ENCODE data around the gene PLSCR3.

The PLSCR3 gene

DNA sequence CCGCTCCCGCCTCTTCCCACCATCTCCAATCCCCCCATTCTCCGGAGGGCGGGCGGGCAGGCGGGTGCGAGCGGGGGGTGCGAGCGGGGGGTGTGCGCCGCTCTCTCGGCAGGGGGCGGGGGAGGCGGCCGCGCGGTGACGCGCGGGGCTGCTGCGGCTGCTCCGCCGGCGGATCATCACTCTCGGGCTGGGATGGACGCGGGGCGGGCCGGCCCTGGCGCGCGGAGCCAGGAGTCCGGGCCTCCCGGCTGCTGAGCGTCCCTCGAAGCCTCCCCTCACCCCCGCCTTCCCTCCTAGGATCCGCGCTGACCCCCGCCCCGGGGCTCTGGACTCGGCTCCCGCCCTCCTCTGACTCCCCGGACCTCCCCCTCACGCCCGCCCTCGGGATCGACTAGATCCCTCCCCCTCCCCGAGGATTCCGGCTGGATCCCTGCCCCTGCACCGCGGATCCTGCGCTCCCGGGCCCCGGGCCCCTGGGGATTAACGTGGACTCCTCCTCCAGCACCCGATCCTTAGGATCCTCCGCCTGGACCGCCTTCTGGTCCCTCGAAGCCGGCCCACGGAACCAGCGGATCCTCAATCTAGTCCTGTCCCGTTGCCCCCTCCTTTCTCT is 10.5 kb upstream of the PLSCR3 start (continued):
- TF ChIP-seq, protein P1, sequence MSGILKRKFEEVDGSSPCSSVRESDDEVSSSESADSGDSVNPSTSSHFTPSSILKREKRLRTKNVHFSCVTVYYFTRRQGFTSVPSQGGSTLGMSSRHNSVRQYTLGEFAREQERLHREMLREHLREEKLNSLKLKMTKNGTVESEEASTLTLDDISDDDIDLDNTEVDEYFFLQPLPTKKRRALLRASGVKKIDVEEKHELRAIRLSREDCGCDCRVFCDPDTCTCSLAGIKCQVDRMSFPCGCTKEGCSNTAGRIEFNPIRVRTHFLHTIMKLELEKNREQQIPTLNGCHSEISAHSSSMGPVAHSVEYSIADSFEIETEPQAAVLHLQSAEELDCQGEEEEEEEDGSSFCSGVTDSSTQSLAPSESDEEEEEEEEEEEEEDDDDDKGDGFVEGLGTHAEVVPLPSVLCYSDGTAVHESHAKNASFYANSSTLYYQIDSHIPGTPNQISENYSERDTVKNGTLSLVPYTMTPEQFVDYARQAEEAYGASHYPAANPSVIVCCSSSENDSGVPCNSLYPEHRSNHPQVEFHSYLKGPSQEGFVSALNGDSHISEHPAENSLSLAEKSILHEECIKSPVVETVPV (CRISPR knock-in tag; IDR thresholded peaks at IDR 0.05), result no peak
- TF ChIP-seq ZC3H10 (CRISPR knock-in tag; IDR thresholded peaks at IDR 0.05) (no peak), OSR1 (CRISPR knock-in tag; IDR thresholded peaks at IDR 0.05) (no peak)

DNA sequence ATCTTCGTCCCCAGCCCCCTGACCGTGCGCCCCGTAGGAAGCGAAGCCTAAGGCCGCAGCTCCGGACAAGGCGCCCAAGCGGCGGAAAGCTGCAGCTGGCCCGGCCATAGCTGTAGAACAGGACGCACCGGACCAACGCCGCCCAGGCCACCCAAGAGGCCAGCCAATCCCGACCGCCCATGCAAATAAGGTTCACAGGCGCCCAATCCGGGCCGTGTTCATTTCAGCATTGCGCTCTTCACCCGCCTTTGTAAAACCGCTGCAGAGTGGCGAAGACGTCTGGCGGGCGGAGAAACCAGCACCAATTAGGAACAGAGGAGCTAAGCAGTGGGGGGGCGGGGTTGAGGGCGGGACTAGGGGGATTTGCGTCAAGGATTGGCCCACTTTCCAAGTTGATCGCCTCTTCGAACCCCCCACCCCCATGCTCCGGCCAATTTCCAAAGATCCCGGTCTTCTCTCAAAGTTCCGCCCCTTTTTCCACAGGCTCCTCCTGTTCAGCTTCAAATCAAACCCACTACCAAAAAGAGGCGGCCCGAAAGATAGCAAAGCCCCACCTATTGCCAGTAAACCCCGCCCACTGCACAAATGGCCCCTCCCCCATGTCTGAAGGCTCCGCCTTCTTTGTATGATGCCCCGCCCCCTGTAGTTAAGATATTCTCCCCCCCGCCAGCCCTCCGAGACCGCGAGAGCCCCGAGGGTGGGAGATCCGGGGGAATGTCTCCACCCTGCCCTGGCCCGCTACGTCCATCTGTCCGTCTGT is 9.8 kb upstream of the PLSCR3 start, which contains the start of gene TMEM256:
Gene TMEM256, minus strand, starts transcription at position 121 of the 760 bp plus-strand sequence. Its CDS starts 13 bp downstream, at position 108.
- ATAC-seq, result peak; percentile 96
- TF ChIP-seq ZFP3 (CRISPR knock-in tag; IDR thresholded peaks at IDR 0.05) (no peak), SNAI2 (CRISPR knock-in tag; IDR thresholded peaks at IDR 0.05) (no peak), GLIS3 (CRISPR knock-in tag; IDR thresholded peaks at IDR 0.05) (no peak), ZNF8 (CRISPR knock-in tag; IDR thresholded peaks at IDR 0.05) (no peak), TOX (CRISPR knock-in tag; IDR thresholded peaks at IDR 0.05; ENCODE audit: borderline replicate concordance) (no peak), ARNTL (CRISPR knock-in tag; IDR thresholded peaks at IDR 0.05; ENCODE audit: borderline replicate concordance, low read depth) (no peak), ZNF70 (CRISPR knock-in tag; IDR thresholded peaks at IDR 0.05) (no peak), RARB (CRISPR knock-in tag; IDR thresholded peaks at IDR 0.05) (no peak), TCF4 (CRISPR knock-in tag; IDR thresholded peaks at IDR 0.05; ENCODE audit: borderline replicate concordance) (no peak), ZFP30 (CRISPR knock-in tag; IDR thresholded peaks at IDR 0.05) (no peak), OSR1 (CRISPR knock-in tag; IDR thresholded peaks at IDR 0.05) (no peak), ISL1 (CRISPR knock-in tag; IDR thresholded peaks at IDR 0.05) (no peak), PPARA (CRISPR knock-in tag; IDR thresholded peaks at IDR 0.05; ENCODE audit: borderline replicate concordance) (no peak), CSDC2 (CRISPR knock-in tag; IDR thresholded peaks at IDR 0.05) (no peak)
- TF ChIP-seq, protein P2, sequence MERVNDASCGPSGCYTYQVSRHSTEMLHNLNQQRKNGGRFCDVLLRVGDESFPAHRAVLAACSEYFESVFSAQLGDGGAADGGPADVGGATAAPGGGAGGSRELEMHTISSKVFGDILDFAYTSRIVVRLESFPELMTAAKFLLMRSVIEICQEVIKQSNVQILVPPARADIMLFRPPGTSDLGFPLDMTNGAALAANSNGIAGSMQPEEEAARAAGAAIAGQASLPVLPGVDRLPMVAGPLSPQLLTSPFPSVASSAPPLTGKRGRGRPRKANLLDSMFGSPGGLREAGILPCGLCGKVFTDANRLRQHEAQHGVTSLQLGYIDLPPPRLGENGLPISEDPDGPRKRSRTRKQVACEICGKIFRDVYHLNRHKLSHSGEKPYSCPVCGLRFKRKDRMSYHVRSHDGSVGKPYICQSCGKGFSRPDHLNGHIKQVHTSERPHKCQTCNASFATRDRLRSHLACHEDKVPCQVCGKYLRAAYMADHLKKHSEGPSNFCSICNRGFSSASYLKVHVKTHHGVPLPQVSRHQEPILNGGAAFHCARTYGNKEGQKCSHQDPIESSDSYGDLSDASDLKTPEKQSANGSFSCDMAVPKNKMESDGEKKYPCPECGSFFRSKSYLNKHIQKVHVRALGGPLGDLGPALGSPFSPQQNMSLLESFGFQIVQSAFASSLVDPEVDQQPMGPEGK (CRISPR knock-in tag; IDR thresholded peaks at IDR 0.05; ENCODE audit: borderline replicate concordance), result no peak
- TF ChIP-seq, protein P3, sequence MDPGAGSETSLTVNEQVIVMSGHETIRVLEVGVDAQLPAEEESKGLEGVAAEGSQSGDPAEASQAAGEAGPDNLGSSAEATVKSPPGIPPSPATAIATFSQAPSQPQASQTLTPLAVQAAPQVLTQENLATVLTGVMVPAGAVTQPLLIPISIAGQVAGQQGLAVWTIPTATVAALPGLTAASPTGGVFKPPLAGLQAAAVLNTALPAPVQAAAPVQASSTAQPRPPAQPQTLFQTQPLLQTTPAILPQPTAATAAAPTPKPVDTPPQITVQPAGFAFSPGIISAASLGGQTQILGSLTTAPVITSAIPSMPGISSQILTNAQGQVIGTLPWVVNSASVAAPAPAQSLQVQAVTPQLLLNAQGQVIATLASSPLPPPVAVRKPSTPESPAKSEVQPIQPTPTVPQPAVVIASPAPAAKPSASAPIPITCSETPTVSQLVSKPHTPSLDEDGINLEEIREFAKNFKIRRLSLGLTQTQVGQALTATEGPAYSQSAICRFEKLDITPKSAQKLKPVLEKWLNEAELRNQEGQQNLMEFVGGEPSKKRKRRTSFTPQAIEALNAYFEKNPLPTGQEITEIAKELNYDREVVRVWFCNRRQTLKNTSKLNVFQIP (CRISPR knock-in tag; IDR thresholded peaks at IDR 0.05; ENCODE audit: borderline replicate concordance, low read depth), result no peak
- TF ChIP-seq, protein P4, sequence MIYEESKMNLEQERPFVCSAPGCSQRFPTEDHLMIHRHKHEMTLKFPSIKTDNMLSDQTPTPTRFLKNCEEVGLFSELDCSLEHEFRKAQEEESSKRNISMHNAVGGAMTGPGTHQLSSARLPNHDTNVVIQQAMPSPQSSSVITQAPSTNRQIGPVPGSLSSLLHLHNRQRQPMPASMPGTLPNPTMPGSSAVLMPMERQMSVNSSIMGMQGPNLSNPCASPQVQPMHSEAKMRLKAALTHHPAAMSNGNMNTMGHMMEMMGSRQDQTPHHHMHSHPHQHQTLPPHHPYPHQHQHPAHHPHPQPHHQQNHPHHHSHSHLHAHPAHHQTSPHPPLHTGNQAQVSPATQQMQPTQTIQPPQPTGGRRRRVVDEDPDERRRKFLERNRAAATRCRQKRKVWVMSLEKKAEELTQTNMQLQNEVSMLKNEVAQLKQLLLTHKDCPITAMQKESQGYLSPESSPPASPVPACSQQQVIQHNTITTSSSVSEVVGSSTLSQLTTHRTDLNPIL (CRISPR knock-in tag; IDR thresholded peaks at IDR 0.05; ENCODE audit: low read depth), result no peak
- TF ChIP-seq, protein P5, sequence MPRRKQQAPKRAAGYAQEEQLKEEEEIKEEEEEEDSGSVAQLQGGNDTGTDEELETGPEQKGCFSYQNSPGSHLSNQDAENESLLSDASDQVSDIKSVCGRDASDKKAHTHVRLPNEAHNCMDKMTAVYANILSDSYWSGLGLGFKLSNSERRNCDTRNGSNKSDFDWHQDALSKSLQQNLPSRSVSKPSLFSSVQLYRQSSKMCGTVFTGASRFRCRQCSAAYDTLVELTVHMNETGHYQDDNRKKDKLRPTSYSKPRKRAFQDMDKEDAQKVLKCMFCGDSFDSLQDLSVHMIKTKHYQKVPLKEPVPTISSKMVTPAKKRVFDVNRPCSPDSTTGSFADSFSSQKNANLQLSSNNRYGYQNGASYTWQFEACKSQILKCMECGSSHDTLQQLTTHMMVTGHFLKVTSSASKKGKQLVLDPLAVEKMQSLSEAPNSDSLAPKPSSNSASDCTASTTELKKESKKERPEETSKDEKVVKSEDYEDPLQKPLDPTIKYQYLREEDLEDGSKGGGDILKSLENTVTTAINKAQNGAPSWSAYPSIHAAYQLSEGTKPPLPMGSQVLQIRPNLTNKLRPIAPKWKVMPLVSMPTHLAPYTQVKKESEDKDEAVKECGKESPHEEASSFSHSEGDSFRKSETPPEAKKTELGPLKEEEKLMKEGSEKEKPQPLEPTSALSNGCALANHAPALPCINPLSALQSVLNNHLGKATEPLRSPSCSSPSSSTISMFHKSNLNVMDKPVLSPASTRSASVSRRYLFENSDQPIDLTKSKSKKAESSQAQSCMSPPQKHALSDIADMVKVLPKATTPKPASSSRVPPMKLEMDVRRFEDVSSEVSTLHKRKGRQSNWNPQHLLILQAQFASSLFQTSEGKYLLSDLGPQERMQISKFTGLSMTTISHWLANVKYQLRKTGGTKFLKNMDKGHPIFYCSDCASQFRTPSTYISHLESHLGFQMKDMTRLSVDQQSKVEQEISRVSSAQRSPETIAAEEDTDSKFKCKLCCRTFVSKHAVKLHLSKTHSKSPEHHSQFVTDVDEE (CRISPR knock-in tag; IDR thresholded peaks at IDR 0.05), result no peak
- TF ChIP-seq, protein P1 (CRISPR knock-in tag; IDR thresholded peaks at IDR 0.05), result no peak
